Mesodermal cell (in vitro differentiated cells): ENCODE measurements around the gene ZNF408.

ENCODE experiments used
- H3K27ac ChIP-seq: 2 replicates; pipeline ENCODE4 v1.7.0; 2013; ENCODE audit warnings: mild to moderate bottlenecking, low read depth, low read length, moderate library complexity; ENCODE audit not compliant: severe bottlenecking
- H3K36me3 ChIP-seq: 2 replicates; pipeline ENCODE4 v1.7.1; 2013; ENCODE audit warnings: mild to moderate bottlenecking, low read length, moderate library complexity; ENCODE audit not compliant: control insufficient read depth, insufficient read depth
- H3K4me1 ChIP-seq: one replicate; pipeline ENCODE4 v1.7.1; 2013; ENCODE audit warnings: mild to moderate bottlenecking, low read length; ENCODE audit not compliant: insufficient read depth, control insufficient read depth, poor library complexity, severe bottlenecking
- H3K4me3 ChIP-seq: 2 replicates; pipeline ENCODE4 v1.7.0; 2013; ENCODE audit warnings: low read length, control low read depth, mild to moderate bottlenecking; ENCODE audit not compliant: insufficient read depth, poor library complexity, severe bottlenecking; ENCODE audit errors: extremely low read depth
- H3K9me3 ChIP-seq: 2 replicates; pipeline ENCODE4 v1.7.1; 2013; ENCODE audit warnings: mild to moderate bottlenecking, low read length, moderate library complexity; ENCODE audit not compliant: control insufficient read depth
- WGBS, 2 experiments: methylation state at CpG; one replicate each; pipeline ENCODE4 v1.1.5; 2013; ENCODE audit warnings: missing lambda C conversion rate in 2 of 2; ENCODE audit not compliant: insufficient coverage in 2 of 2; 5-methylcytosine and 5-hydroxymethylcytosine counted together

The ZNF408 gene

DNA sequence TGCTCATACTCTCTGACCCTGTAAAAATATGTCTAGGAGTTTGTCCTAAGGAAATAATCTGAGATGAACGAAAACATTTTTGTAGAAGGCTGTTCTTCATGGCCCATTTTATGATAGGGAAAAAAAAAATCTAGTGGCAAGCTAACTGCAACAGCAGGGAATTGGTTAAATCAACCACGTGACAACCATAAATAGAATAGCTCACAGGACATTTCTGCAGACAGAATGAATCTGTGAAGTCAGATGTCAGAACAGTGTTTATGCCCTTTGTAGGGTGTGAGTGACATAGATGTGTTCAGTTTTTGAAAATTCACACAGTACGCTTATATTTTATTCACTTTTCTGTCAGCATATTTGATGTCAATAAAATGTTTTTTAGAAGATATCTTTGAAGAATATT lies 16.5 kb upstream of the ZNF408 start:
- 100% methylated on average over 2 of the region's 3 CpGs for WGBS, 2 experiments
- no peaks in the 10 kb centered on the region for H3K9me3 ChIP-seq
- no peak overlapping the region for H3K27ac ChIP-seq
- no peak overlapping the region for H3K4me3 ChIP-seq
- peaks cover 86% of the 10 kb centered on the region for H3K36me3 ChIP-seq
- H3K4me1 ChIP-seq: no peaks in the 10 kb centered on the region

DNA sequence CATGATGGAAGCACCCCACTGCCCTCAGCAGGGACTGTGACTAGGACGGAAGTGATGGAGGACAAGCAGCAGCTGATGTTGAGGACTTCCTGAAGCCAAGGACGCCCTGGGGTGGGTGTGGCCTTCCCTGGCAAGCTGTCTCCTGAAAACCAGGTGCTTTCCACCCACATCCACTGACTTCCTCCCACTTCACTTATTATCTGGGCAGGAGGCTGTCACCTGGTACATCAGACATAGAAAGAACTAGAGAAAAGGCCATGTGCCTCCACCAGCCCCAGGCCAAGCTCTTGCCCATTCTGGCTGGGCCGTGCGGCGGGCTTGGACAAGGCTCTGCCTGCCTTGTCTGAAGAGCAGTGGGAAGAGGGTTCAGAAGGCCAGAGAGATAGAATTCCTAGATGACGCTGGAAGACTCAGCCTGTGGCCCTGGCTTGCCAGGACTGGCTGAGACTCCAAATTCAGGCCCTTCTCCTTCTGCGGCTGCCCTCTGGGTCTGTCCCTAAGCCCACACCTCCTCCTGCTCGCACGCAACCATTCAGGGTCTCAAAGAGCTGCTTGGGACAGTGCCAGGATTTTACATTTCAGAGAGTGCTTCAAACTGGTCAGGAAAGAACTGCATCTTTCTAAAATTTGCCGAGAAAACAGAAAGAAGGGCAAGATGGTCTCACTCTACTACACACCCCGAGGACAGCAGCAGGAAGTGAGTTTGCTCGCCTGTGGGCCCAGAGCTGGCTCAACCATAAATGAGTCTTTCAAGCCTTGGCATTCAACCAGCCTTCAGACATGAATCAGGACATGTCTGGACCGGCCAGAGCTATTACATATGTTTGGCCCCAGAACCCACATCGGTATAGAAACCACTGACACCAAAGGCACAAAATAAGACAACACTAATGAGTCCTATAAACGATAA lies 13.7 kb upstream of the ZNF408 start:
- no peak overlapping the region for H3K27ac ChIP-seq
- no peak overlapping the region for H3K4me3 ChIP-seq
- H3K9me3 ChIP-seq: no peaks in the 10 kb centered on the region
- peaks cover under 1% of the 10 kb centered on the region for H3K4me1 ChIP-seq
- peaks cover 73% of the 10 kb centered on the region for H3K36me3 ChIP-seq
- 93 to 96% methylated on average over 15 of the region's 15 CpGs for WGBS, 2 experiments

DNA sequence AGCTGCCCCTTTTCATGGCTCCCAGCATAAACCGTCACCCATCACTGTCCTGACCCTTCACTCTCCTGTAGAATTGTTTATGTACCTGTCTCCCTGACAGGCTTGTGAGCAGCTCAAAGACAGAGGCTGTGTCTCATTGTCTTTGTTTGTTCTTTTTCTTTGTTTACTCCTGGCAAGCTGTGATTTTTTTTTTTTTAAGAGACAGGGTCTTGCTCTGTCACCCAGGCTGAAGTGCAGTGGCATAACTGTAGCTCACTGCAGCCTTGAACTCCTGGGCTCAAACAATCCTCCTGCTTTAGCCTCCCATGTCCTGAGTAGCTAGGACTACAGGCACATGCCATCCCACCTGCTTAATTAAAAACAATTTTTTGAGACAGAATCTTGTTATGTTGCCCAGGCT lies 10.1 kb upstream of the ZNF408 start:
- Histone ChIP-seq H3K4me1 (peaks cover 5% of the 10 kb centered on the region), H3K9me3 (no peaks in the 10 kb centered on the region), H3K4me3 (no peak overlapping the region), H3K36me3 (peaks cover 81% of the 10 kb centered on the region), H3K27ac (no peak overlapping the region)
- WGBS, 2 experiments: 86 to 100% methylated on average over 1 of the region's 1 CpG

DNA sequence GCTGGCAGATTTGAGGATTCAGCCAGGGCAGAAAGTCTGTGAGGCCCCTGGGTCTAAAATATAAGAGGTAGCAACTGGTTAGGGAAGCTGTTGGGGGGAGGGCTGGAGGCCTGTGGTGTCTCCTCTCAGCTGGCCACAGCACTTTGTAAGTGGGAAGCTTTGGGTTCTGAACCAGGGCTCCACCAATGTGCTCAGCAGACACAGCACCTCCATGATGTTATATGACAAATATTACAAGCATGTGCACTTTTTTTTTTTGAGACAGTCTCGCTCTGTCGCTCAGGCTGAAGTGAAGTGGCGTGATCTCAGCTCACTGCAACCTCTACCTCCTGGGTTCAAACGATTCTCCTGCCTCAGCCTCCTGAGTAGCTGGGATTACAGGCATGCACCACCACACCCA lies 8.4 kb upstream of the ZNF408 start:
- 100% methylated on average over 1 to 2 of the region's 4 CpGs for WGBS, 2 experiments
- Histone ChIP-seq H3K27ac (no peak overlapping the region), H3K9me3 (no peaks in the 10 kb centered on the region), H3K36me3 (peaks cover 74% of the 10 kb centered on the region), H3K4me3 (no peak overlapping the region), H3K4me1 (peaks cover 7% of the 10 kb centered on the region)

DNA sequence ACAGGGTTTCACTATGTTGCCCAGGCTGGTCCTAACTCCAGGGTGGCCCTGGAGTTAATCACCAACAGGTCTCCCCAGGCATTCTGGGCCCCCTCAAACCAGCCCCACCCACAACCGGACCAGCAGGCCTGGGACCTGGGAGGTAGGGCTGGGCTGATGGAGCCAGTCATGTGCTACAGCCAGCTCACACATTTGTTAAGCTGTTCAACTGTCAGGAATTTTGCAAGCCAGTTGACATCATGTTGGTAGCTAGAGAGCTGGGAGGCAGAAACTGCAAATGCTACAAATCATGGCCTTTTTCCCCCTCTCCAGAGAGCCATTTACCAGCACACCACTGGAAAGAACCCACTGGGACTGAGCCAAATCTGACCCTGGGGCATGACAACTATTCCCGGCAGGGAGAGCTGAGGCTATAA lies 7.2 kb upstream of the ZNF408 start:
- no peak overlapping the region for H3K27ac ChIP-seq
- peaks cover 16% of the 10 kb centered on the region for H3K4me1 ChIP-seq
- H3K9me3 ChIP-seq: no peaks in the 10 kb centered on the region
- H3K36me3 ChIP-seq: peaks cover 63% of the 10 kb centered on the region
- WGBS, 2 experiments: 80 to 100% methylated on average over 1 of the region's 2 CpGs
- no peak overlapping the region for H3K4me3 ChIP-seq

DNA sequence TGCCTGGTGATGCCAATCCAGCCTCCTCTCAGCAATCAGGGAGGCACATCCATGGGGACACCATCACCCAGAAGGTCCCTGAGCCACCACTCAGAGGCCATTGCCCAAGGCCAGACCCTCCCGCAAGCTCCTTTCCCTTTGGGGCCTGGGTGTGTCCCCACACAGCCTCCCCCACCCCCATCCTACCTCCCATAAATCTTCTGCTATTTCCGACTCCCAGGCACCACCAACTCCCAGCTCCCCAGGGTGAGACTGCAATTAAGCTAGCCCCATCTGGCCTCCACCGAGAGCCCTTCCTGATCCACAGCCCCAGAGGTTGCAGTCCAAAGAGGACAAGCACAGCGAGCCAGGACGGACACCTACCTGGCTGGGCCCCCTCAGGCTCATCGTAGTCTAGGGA lies 6.8 kb upstream of the ZNF408 start:
- Histone ChIP-seq H3K9me3 (no peaks in the 10 kb centered on the region), H3K27ac (no peak overlapping the region), H3K36me3 (peaks cover 58% of the 10 kb centered on the region), H3K4me1 (peaks cover 21% of the 10 kb centered on the region), H3K4me3 (no peak overlapping the region)
- 98 to 100% methylated on average over 4 to 6 of the region's 6 CpGs for WGBS, 2 experiments

DNA sequence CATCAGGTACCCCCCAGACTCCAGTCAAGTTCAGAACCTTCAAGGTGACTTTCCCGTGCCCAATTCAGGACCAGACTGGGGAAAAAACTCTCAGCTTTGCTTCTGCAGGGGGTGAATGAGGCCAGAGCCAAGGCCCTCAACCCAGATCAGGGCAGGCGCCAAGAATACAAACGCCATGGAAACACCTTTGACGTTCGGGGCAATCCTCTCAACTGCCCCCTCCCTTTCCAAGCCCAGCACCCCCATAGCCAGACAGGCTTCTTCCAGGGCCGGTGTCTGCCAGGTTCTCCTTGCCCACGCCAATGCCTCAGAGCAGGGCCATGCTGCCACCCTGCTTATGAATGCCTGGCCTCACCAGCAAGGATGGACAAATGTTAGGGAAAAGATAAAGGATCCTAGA lies 6.2 kb upstream of the ZNF408 start:
- Histone ChIP-seq H3K27ac (no peak overlapping the region), H3K4me3 (no peak overlapping the region), H3K9me3 (no peaks in the 10 kb centered on the region), H3K4me1 (peaks cover 22% of the 10 kb centered on the region), H3K36me3 (peaks cover 54% of the 10 kb centered on the region)
- 92 to 96% methylated on average over 6 to 7 of the region's 7 CpGs for WGBS, 2 experiments

DNA sequence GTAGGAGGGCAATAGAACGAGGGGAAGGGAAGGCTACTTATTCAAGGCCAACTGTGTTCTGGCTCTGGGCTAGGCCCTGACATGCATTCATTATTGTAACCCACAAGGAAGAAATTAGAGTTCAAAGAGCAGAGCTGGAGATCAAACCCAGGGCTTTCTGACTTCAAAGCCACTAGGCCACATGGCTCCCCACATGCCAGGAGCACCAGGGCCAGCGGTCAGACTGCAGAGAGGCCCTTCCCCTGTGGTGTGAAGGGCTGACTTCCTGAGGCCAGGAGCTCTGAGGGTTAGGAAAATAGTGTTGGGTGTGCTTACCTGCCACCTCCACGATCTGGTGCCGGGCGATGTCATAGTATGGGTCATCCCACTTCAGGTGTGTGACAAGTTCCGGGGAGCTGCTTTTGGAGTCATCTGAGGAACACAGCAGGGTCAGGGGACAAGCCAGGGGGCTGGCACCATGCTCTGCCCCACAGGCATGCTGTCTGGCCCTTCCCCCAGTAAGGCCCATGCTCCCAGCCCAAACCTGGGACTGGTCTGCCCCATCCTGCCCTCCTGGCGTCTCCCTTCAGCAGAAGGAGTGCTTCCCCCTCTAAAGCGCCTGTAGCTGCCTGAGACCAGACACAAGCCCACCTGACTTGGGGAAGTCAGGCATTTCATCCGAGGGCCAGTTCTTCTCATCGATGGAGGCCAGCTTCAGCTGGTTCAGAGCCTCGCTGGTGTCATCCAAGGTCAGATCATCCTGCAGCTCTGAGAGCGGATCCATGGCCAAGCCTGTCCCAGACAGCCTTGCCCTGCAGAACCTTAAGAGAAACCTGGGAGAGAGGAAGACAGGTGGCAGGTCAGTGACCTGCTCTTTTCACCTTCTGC lies 5.3 kb upstream of the ZNF408 start:
- Histone ChIP-seq H3K4me3 (no peak overlapping the region), H3K4me1 (peaks cover 22% of the 10 kb centered on the region), H3K27ac (no peak overlapping the region), H3K36me3 (peaks cover 50% of the 10 kb centered on the region), H3K9me3 (no peaks in the 10 kb centered on the region)
- WGBS, 2 experiments: 92 to 97% methylated on average over 10 to 11 of the region's 12 CpGs

DNA sequence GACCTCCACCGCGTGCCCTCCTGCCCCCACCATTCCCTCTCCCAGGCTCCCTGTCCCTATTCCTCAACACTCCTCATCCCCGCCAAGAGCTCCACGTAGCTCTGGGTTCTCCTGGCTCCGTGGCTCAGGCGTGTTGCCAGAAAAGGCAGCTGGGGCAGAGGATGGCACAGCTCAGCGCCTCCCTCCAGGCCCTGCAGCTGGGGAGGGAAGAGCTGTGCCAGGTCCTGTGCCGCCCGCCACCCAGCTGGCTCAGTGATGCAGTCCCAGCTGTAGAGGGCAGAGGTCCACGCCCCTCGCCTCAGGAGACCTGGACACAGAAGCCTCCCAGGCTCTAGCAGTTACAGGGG lies 4.6 kb upstream of the ZNF408 start:
- Histone ChIP-seq H3K27ac (no peak overlapping the region), H3K4me1 (peaks cover 22% of the 10 kb centered on the region), H3K36me3 (peaks cover 50% of the 10 kb centered on the region), H3K9me3 (no peaks in the 10 kb centered on the region), H3K4me3 (no peak overlapping the region)
- WGBS, 2 experiments: 96 to 97% methylated on average over 5 to 11 of the region's 11 CpGs

DNA sequence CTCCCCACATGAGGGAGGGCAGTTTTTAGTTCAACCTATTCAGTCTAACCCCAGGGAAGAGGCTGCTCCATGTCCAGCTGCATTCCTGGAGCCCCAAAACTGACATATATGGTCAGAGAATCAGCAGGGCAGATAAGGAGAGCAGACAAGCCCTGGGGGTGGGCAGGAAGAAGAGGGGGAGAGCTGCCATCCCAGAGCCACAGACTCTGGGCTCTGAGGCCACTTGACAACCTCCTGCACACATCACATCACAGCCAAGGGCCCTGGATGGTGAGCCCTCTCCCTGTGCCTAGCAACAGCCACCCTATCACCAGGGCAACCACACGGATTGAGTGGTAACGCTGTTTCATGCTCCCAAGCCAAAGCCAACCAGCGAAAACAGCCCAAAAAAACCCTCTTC lies 3.5 kb upstream of the ZNF408 start:
- peaks cover 25% of the 10 kb centered on the region for H3K4me1 ChIP-seq
- H3K4me3 ChIP-seq: no peak overlapping the region
- peaks cover 50% of the 10 kb centered on the region for H3K36me3 ChIP-seq
- 40 to 95% methylated on average over 1 to 3 of the region's 3 CpGs for WGBS, 2 experiments
- peak overlapping the region; percentile 77 for H3K27ac ChIP-seq
- H3K9me3 ChIP-seq: no peaks in the 10 kb centered on the region
